HUES64 (cell line): ENCODE results near the gene CELF4.

Source experiments
- H3K27ac ChIP-seq: 2 replicates; pipeline ENCODE4 v1.7.0; 2013; ENCODE audit warnings: low read depth, low read length, inconsistent platforms
- H3K27me3 ChIP-seq: 2 replicates; pipeline ENCODE4 v1.6.1; 2013; ENCODE audit warnings: mild to moderate bottlenecking, low read length; ENCODE audit not compliant: insufficient read depth
- H3K36me3 ChIP-seq: 2 replicates; pipeline ENCODE4 v1.6.1; 2013; ENCODE audit warnings: mild to moderate bottlenecking, low read length; ENCODE audit not compliant: insufficient read depth
- H3K4me1 ChIP-seq: 2 replicates; pipeline ENCODE4 v1.6.1; 2013; ENCODE audit warnings: mild to moderate bottlenecking, low read length, moderate library complexity; ENCODE audit not compliant: insufficient read depth
- H3K4me3 ChIP-seq: 2 replicates; pipeline ENCODE4 v1.5.1; 2013; ENCODE audit warnings: mild to moderate bottlenecking, low read length, moderate library complexity
- H3K9ac ChIP-seq: 2 replicates; pipeline ENCODE4 v1.6.1; 2013; ENCODE audit warnings: mild to moderate bottlenecking, low read depth, low read length
- H3K9me3 ChIP-seq: 2 replicates; pipeline ENCODE4 v1.6.1; 2013; ENCODE audit warnings: low read depth, low read length; ENCODE audit not compliant: insufficient read depth
- WGBS: fragments of 150-250, 120-280 bp; methylation state at CpG from one replicate; pipeline ENCODE4 v1.1.7; 2013; ENCODE audit warnings: missing lambda C conversion rate; 5-methylcytosine and 5-hydroxymethylcytosine counted together

CELF4 gene

DNA sequence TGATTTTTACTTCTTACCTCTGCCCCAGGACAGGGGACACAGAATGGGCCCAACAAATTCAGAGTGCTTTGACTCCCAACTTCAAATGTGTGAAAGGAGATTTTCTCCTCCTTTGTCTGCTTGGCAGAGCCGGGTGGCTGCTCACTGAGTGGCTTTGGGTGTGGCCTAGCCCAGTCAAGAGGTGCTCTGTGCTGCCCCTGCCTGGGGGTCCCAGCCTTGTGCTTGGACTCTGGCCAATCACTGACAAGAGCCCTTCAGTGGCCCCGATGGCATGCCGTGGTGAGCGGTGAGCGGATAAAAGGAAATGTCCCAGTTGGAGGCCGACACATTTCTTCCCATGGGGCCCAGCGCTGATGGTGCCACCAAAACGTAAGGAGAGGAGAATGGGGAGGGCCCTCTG lies 259.2 kb downstream of the CELF4 start:
- H3K36me3 ChIP-seq, result no peaks in the 10 kb centered on the region
- H3K4me3 ChIP-seq, result no peak overlapping the region
- WGBS, result 82% methylated on average over 8 of the region's 8 CpGs
- H3K4me1 ChIP-seq, result no peaks in the 10 kb centered on the region
- no peaks in the 10 kb centered on the region for H3K9me3 ChIP-seq
- no peak overlapping the region for H3K27ac ChIP-seq
- H3K27me3 ChIP-seq, result no peaks in the 10 kb centered on the region
- H3K9ac ChIP-seq, result no peak overlapping the region

DNA sequence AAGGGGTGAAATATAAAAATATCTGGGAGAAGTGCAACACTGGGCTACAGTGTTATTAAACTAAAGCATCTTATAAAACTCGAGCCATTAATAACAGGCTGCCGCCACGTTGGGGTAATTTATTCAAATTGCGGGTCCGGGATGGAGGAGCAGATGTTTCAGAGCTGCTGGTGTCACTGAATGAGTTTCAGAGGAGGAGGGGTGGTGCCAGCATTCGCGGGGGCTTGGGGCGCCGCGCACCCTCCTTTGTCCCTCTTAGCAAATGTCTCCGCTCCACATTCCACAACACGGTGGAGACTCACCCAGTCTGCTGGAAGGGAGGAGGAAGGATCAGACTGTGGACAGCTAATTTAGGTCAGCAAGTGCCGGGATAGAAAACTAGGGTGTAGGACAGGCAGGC lies 260.5 kb downstream of the CELF4 start:
- Histone ChIP-seq H3K9me3 (no peaks in the 10 kb centered on the region), H3K9ac (no peak overlapping the region), H3K4me1 (no peaks in the 10 kb centered on the region), H3K4me3 (no peak overlapping the region), H3K27me3 (no peaks in the 10 kb centered on the region), H3K27ac (no peak overlapping the region), H3K36me3 (no peaks in the 10 kb centered on the region)
- WGBS, result 93% methylated on average over 12 of the region's 13 CpGs

DNA sequence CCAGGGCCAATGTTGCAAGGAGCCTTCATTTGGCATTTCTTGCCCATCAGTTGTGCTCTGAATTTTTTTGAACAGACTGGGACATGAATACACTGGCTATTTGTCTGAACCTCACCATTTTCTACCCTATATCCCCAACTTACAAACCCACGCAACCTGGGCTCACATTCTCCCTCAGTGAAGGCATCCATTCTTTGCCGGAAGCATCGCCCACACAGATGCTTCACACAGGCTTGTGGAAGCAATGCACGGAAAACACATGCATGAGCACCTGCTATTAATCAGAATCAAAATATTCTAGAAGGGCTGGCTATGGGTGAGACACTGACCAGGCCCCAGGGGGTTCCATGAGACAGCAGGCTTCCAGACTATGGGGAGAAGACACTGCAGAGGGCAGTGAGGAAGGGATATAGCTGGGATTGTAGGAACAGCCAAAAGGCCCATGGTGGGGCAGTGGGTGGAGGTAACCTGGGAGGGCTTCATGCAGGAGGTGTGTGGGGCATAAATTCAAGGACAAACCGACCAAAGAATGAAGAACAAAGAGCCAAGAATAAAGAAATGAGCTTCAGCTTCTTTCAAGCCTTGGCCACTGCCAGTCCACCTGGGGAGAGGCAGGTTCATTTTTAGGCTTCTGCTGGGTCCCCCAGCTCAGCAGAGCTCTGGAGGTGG lies 261.5 kb downstream of the CELF4 start:
- H3K9ac ChIP-seq, result no peak overlapping the region
- H3K36me3 ChIP-seq, result no peaks in the 10 kb centered on the region
- no peak overlapping the region for H3K4me3 ChIP-seq
- no peak overlapping the region for H3K27ac ChIP-seq
- H3K27me3 ChIP-seq, result no peaks in the 10 kb centered on the region
- no peaks in the 10 kb centered on the region for H3K9me3 ChIP-seq
- 95% methylated on average over 5 of the region's 5 CpGs for WGBS
- H3K4me1 ChIP-seq, result no peaks in the 10 kb centered on the region

DNA sequence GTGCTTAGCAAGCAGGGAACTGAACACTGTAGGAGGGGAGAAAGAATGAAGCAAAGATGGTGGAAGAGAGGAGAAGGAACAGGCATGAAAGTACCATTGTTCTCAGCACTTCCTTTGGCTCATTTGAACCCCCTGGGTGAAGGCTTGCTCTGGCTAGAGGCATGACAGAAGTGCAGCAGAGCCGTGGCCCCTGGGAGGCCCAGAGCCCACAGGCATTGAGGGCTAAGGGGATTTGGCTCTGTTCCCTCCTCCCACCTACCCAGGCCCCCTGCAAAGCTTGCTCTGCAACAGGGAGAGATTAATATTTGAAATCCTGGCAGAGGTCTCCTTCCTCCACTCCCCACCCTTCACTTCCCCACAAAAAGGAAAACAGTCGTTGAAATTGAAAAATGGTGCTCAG lies 262.6 kb downstream of the CELF4 start:
- Histone ChIP-seq H3K36me3 (no peaks in the 10 kb centered on the region), H3K9me3 (no peaks in the 10 kb centered on the region), H3K9ac (no peak overlapping the region), H3K4me3 (no peak overlapping the region), H3K4me1 (no peaks in the 10 kb centered on the region), H3K27me3 (no peaks in the 10 kb centered on the region), H3K27ac (no peak overlapping the region)
- 94% methylated on average over 2 of the region's 2 CpGs for WGBS

DNA sequence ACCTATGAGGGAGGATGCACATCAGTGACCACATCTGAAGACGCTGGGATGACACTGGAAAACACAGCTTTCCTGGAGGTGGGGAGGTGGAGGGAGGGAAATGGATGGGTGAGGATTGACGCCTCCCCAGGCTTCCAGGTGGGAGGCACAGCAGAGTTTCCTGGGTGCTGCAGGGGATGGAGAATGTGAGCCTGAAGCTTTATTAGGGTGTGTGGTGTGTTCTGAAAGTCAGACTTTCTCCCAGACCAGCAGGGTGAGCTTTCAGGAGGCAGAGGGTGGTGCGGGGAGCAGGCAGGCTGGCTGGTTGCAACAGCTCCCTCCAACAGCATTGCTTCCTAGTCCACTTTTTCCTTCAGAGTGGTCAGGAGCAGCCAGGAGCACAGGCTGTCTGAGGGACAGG lies 263.1 kb downstream of the CELF4 start:
- H3K4me3 ChIP-seq, result no peak overlapping the region
- H3K27me3 ChIP-seq, result no peaks in the 10 kb centered on the region
- no peaks in the 10 kb centered on the region for H3K9me3 ChIP-seq
- H3K4me1 ChIP-seq, result no peaks in the 10 kb centered on the region
- no peak overlapping the region for H3K9ac ChIP-seq
- H3K36me3 ChIP-seq, result no peaks in the 10 kb centered on the region
- WGBS, result 85% methylated on average over 3 of the region's 3 CpGs
- H3K27ac ChIP-seq, result no peak overlapping the region

DNA sequence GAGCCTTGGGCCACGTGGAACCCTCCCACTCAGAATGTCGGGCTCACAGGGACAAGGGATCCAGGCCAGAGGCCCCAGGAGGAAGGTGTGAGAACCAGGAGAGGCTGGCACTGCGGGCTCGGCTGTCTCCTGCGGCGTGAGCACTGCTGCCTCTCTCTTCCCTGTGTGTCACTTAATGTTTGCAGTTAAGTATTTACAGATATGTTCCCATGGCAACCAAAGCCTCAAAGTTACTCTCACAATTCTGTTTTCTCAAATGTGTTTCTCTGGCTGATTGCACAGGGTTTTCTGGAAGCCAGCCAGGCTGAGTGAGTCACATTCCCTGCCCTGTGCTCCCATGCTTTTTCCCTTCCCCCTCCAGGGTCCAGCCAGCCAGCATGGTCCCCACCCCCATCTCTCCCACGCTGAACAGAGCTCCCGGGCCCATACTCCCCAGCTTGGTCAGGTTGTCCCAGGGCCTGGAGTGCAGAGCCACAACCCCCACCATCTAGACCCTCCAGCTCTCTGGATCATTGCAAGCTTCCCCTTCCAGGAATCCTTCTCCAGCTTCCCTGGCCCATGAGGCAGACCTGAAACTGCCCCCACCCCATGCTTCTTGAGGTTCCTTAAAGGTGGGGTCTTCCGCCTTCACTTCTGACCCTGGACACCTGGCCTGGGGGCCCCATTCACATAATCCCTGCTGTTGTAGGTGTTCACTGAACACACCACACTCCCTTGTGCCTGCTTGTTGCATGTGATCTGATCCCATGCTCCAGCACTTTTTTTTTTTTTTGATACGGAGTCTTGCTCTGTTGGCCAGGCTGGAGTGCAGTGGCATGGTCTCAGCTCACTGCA lies 265.9 kb downstream of the CELF4 start:
- no peaks in the 10 kb centered on the region for H3K36me3 ChIP-seq
- H3K9ac ChIP-seq, result no peak overlapping the region
- no peak overlapping the region for H3K27ac ChIP-seq
- no peak overlapping the region for H3K4me3 ChIP-seq
- no peaks in the 10 kb centered on the region for H3K4me1 ChIP-seq
- no peaks in the 10 kb centered on the region for H3K9me3 ChIP-seq
- no peaks in the 10 kb centered on the region for H3K27me3 ChIP-seq
- 73% methylated on average over 10 of the region's 10 CpGs for WGBS

DNA sequence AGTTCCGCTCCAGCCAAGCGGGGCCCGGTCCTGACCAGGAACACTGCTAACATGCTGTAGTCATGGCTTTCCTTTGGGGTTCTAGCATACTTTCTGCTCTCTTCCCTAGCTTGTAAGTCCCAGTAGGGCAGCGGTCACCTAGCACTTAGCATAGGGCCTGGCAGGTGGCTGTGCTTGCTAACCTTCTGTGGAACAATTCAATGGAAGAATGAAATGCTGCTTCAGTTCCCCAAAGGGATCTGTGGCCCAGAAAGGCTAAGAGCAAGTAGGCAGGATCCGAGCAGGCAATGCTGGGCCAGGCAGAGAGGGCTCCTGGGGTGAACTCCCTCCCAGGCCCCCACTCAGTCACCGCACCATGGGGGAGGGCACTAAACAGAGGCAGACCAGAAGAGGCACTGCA lies 266.8 kb downstream of the CELF4 start:
- Histone ChIP-seq H3K9ac (no peak overlapping the region), H3K9me3 (no peaks in the 10 kb centered on the region), H3K36me3 (no peaks in the 10 kb centered on the region), H3K4me3 (no peak overlapping the region), H3K27ac (no peak overlapping the region), H3K4me1 (no peaks in the 10 kb centered on the region), H3K27me3 (no peaks in the 10 kb centered on the region)
- 86% methylated on average over 6 of the region's 6 CpGs for WGBS

DNA sequence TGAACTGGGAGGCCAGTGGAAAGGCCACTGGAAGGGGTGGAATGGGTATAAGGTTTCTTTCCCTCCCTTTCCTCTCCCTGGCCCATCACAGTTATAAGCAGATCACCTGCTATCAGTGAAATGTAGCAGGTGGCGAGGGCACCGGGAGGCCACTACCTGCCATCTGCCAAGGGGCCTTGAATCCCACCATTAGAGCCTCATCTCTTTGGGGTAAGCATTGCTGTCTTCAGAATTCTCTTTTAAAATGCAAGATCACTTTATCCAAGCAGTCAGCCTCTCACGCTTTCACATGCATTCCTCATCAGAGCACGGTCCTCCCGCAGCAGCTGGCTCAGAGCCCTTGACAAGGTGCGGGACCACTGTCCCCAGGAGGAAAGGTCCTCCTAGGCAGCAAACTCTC lies 268.5 kb downstream of the CELF4 start:
- H3K4me1 ChIP-seq, result no peaks in the 10 kb centered on the region
- no peaks in the 10 kb centered on the region for H3K36me3 ChIP-seq
- H3K27ac ChIP-seq, result no peak overlapping the region
- H3K4me3 ChIP-seq, result no peak overlapping the region
- 97% methylated on average over 6 of the region's 6 CpGs for WGBS
- H3K9me3 ChIP-seq, result no peaks in the 10 kb centered on the region
- H3K27me3 ChIP-seq, result no peaks in the 10 kb centered on the region
- no peak overlapping the region for H3K9ac ChIP-seq

DNA sequence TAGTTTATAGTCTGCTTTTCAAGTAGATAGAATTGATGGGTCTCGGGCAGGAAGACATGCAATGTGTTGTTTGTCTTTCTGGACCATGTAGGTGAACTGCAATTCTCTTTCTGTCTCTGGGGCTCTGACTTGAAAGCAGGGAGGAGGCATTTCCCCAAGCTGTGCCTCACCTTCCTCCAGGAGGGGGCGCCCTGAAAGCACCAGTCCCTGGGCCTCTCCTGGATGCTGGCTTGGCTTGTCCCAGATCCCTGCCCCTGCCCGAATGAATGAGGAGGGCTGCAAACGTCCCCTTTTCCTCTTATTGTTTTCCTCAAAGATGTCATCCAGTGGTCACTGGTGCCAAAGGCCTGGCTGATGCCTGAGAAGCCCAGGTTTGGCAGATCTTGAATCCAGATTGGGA lies 270.6 kb downstream of the CELF4 start:
- no peak overlapping the region for H3K9ac ChIP-seq
- no peak overlapping the region for H3K4me3 ChIP-seq
- H3K27me3 ChIP-seq, result no peaks in the 10 kb centered on the region
- no peaks in the 10 kb centered on the region for H3K4me1 ChIP-seq
- H3K27ac ChIP-seq, result no peak overlapping the region
- no peaks in the 10 kb centered on the region for H3K36me3 ChIP-seq
- H3K9me3 ChIP-seq, result no peaks in the 10 kb centered on the region
- WGBS, result 29% methylated on average over 4 of the region's 4 CpGs

DNA sequence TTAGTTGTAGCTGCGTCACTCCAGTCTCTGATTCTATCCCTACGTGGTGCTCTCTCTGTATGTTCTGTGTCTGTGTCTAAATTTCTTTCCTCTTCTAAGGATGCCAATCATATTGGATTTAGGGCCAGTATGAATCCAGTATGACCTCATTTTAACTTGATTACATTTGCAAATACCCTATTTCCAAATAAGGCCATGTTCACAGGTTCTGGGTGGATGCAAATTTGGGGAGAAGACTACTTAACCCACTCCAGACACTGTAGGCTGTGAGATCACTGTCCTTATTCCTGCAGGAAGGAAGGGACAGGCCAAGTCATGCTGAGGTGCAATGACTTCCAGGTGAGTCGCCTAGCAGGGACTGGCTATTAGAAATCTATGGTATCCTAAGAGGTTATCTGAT lies 272.2 kb downstream of the CELF4 start:
- H3K27ac ChIP-seq, result no peak overlapping the region
- no peak overlapping the region for H3K9ac ChIP-seq
- no peaks in the 10 kb centered on the region for H3K36me3 ChIP-seq
- H3K9me3 ChIP-seq, result no peaks in the 10 kb centered on the region
- no peaks in the 10 kb centered on the region for H3K27me3 ChIP-seq
- no peaks in the 10 kb centered on the region for H3K4me1 ChIP-seq
- no peak overlapping the region for H3K4me3 ChIP-seq
- WGBS, result 88% methylated on average over 3 of the region's 3 CpGs

DNA sequence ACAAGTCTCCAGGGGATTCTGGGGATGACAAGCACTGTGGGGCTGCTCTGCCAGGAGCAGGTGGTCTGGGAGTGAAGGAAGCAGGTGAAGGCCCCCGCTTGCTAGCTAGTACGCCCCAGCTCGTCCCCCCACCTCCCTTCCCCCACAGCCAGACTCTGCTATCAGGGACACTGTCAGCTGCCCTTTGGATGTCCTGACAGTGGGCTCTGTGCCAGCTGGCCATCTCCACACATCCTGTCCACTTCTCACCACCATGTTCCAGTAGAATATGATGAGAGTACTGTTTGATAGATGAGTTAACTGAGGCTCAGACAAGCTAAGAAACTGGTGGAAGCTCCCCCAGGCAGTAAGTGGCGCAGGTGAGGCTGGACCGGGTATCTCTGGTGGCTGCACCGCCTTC lies 276.2 kb downstream of the CELF4 start:
- H3K4me1 ChIP-seq, result no peaks in the 10 kb centered on the region
- H3K9me3 ChIP-seq, result no peaks in the 10 kb centered on the region
- H3K4me3 ChIP-seq, result no peak overlapping the region
- no peak overlapping the region for H3K27ac ChIP-seq
- WGBS, result 94% methylated on average over 6 of the region's 6 CpGs
- no peak overlapping the region for H3K9ac ChIP-seq
- no peaks in the 10 kb centered on the region; the same call in 1 of the 2 replicates for H3K27me3 ChIP-seq
- H3K36me3 ChIP-seq, result no peaks in the 10 kb centered on the region
